Midbrain (tissue), 1 donor: Measurements from ENCODE around the gene P2RY14.
"Not testable (repeated sequence)": the region's sequence is repeated elsewhere in the genome, so short reads cannot be mapped to it uniquely, and the experiment has no call there.

Experiments used
- DNase-seq: peaks from one replicate; lab custom pipeline; 2025; lab: John Stamatoyannopoulos, UW

Gene P2RY14

DNA sequence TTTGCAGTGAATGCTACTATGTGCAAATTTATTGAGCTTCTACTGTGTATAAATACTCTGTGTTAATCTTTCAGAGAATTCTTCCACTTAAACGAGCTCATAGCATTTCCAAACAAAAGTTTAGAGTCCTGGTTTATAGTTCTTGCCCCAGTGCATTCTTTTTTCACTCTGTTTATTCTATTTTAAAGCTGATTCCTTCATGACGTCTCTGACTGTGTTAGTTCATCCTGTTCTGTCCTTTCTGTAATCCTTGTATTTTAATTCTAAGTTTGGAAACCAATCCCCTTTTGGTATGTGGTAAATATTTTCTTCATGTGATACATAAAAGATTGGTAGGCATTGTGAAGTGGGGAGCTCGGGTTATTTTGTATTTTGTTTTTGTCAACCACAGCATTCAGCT, 18.7 kb downstream of the P2RY14 start:
- DNase-seq: no peak

DNA sequence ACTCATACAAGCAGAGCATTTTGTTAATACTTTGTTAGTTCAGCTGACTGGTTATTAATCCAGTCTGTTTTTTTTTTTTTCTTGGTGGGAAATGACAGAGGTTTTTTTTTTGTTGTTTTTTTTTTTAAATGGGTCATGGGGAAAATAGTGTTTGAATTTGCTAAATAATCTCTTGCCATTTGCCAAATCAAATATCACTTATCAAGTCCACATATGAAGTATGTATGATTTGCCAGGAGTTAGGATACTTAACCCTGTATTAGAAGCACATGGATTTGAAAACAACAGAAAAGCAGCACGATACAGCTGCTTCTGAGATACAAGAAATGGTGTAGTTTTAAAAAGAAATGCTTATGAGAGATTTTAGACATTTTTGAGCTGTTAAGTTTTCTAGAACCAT, 21.6 kb downstream of the P2RY14 start:
- no peak for DNase-seq

DNA sequence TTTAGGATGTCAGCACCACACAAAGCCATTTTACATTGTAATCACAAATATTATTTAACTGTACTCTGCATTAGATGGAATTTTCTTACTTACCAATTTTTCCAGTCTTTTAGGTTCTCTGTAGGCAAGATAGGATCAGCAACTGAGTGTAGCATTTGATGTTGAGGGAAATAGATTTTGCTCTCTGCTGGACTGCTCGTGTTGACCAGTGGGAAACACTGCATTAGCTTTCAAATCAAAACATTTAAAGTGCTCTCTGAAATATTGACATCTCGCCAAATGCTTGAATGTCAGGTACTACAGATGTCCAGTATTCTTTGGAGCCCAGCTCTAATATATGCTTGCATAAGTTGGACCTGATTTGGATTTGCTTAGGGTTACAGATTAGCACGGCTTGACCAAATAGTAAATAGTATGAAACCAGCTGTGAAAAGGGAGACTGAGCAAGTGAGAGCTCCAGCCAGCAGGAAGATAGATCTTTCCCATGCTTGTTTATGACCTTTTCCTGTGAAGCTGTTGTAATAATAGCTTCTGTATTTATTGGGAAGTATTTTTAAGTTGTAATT, 29.5 kb downstream of the P2RY14 start:
- DNase-seq: no peak

DNA sequence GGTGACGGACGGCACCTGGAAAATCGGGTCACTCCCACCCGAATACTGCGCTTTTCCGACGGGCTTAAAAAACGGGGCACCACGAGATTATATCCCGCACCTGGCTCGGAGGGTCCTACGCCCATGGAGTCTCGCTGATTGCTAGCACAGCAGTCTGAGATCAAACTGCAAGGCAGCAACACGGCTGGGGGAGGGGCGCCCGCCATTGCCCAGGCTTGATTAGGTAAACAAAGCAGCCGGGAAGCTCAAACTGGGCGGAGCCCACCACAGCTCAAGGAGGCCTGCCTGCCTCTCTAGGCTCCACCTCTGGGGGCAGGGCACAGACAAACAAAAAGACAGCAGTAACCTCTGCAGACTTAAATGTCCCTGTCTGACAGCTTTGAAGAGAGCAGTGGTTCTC, 36.3 kb downstream of the P2RY14 start:
- DNase-seq: not testable (repeated sequence)

DNA sequence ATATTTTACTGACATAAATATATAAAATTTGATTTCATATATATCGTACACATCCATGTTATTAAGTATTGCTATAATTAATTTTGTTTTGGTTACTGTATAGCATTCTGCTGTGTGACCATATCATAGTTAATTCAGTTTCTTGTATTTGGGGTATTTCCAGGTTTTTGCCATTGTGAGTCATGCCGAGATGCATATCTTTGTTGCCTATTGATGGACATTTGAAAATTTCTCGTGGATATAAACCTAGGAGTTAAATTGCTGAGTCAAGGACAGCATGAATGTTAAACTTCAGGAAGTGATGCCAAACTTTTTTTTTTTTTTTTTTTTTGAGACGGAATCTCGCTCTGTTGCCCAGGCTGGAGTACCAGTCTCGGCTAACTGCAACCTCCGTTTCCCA, 41.6 kb downstream of the P2RY14 start:
- no peak for DNase-seq

DNA sequence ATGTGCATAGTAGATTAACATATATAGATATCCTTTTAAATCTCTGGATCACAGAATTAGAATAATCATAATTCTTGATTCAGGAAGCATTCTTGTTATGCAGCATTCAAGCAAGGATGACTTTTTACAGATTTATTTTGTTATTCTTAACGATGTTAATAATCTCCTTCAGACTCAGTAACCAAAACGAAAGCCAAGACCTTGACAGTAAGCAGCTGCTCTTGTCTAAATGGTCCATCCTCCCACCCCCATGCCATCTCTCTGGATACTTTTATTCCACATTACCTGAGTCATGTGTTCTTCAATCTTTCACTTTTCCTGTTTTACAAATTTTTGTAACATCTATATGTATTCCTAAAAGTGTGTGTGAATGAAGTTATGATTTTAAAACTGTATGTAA, 42.0 kb downstream of the P2RY14 start:
- DNase-seq: no peak

DNA sequence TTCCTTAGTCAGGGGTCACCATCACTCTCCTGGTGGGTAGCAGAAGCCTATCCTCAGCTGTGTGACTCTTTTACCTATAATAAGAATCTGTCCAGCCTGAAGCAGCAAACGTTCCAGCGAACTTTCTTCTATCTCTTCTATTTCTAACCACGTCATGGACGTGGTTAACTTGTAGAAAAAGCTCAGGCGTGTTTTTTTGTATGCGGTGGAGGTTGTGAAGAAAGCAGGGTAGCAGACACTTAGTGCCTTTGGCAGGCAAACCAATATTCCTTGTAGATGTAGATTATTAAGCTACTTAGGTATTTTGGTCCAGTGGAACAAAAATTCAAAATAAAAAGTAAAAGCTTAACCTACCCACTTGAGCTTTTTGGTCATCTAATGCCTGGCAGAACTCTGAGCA, 43.5 kb downstream of the P2RY14 start:
- DNase-seq: no peak

DNA sequence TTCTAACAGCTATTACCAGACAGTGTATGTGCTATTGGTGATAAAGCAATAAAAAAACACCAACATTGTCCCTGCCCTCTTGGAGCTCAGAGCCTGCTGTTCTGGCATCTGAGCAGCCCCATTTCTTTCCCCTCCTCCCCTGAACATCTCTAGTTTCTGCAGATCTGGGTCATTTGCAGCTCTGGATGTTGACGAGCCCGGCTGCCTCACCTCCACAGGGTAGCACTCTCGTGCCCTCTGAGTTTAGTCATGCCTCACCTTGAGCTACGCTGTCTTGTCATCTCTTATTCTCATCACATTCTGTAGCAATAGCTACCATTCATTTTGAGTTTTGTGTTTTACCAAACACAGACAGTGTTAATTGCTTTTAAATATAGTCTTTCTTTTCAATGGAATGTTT, 45.4 kb downstream of the P2RY14 start:
- no peak for DNase-seq

DNA sequence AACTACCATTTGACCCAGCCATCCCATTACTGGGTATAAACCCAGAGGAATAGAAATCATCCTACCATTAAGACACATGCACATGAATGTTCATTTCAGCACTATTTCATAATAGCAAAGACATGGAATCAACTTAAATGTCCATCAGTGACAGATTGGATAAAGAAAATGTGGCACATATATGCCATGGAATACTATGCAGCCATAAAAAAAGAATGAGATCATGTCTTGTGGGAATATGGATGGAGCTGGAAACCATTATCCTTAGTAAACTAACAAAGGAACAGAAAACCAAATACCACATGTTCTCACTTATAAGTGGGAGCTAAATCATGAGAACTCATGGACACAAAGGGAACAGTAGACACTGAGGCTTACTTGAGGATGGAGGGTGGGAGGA, 45.9 kb downstream of the P2RY14 start:
- not testable (repeated sequence) for DNase-seq

DNA sequence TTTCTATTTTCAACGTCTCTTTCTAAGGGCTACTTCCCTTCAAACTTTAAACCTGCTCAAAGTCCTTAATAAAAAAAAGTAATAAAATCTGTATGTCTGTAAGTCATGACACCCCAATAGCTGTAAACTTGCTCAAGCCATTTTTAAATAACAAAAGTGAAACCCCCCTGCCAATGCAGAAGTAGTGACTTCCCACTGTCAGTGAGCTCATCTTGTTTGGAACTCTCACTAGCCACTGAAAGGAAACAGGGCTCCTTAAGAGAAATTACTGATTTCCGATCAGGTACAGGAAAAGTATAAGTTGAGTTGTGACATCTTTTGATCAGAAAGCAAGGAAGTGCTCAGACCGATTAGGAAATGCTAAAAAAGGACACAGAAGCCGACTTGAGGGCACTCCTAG, 47.7 kb downstream of the P2RY14 start:
- no peak for DNase-seq

DNA sequence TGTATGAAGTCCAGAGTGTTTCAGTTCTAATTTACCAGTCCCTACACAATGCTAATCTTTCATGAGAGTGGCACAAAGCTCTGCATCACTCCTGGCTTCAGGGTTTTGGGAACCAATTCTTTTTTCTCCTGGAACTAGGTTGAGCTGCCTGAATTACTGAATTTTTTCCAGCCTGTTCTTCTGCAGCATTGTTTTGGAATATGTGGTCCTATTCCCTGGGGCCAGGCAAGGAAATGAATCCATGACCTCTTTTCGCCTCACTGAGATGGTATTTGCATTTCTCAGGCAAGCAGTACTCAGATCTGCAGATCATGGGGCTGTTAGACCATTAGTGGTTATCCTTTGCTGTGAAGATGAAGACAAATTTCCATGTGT, 49.7 kb downstream of the P2RY14 start:
- DNase-seq: peak; percentile 38

DNA sequence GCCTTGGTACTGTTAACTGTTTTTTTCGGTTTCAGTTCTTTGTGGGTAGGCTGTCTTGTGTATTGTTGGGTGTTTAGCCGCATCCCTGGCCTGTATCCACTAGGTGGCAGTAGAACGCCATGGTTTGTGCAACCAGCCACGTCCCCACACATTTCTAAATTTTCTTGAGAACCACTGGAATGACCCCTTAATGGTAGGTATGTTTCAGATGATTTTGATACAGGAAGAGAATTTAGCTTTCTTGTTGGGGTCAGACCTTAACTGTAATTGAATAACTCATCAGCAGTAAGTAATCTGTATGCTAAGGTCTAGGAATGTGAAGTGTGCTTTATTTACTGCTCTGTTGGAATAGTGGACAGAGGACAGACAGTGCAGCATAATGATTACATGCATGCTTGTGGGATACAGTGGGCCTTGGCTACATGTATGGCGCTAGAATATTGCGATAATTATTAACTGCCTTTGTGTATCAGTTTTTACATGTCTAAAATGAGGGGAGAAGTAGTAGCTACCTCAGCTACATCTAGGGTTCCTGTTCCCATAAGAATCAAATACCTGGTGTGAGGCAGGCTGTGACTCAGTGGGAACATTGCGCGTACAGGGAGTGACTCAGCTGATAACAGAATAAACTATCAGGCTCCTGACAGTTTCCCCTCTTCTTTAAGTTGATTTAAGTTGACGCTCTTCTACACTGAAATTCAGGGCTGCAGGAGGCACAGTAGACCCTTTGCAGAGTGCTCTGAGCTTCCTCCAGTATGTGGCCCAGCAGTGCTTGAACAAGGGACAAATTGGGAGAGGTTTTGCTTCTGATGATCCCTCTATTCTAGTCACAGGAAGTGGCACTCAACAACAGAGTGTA, 50.3 kb downstream of the P2RY14 start:
- DNase-seq: peak; percentile 85

DNA sequence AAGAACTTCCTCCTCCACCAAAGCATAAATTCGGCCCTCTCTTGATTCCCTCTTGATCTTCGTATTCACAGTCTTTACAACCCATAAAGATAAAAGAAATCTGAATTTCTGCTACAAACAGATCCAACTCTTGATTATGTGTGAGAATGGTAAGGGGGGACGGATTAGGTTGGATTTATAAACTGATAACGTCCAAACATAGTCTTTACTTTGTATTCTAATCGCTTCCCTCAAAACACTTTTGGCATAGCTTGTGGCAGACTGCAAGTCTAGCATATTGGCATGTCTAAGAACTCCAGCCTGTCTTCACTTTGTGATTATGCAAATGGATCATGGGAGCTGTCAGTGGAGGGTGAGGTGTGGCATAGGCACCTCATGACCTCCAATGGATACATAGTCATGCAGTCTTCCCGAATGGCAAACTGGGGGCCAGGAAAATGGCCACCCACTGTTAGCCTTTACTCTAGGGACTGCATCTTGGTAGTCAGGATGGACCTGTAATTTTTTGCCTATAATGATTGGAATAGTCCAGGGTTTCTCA, 51.0 kb downstream of the P2RY14 start:
- DNase-seq: no peak

DNA sequence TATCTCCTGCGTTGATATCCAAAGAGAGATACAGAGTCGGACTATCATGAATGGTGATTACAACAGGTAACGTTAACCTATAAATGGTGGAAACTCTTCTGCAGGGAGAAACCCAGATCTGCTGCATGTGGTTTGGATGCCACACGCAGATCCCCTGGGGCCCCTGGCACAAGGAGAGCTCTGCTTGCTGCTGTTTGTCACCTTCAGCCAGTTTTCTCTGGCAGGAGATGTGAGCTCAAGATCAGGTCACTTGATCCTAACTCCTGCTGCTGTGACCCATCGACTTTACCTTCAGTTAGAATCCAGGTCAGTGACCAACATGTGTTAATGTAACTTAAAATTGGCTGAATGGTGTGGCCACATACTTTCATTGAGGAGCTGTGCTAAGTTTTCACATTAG, 51.5 kb downstream of the P2RY14 start:
- no peak for DNase-seq

DNA sequence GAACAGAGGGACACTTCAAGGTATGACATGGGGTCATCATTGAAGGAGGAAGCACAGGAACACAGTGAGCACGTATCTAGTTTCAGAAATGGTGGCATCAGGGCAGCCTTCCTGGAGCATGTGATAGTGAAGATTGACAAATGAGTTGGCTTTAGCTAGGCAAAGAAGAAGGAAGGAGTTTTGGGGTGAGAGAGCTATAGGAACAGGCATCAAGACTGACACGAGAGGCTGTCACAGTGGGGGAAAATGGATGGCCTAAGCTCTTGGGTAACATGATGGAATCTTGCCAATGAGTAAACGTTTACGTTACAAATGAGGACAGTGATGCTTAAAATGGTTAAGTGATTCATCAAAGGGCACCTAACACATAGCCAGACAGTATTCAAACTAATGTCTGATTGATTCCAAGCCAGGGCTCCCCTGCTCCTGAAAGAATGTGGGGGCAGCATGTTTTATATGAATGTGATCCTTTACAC, 52.2 kb downstream of the P2RY14 start:
- no peak for DNase-seq

DNA sequence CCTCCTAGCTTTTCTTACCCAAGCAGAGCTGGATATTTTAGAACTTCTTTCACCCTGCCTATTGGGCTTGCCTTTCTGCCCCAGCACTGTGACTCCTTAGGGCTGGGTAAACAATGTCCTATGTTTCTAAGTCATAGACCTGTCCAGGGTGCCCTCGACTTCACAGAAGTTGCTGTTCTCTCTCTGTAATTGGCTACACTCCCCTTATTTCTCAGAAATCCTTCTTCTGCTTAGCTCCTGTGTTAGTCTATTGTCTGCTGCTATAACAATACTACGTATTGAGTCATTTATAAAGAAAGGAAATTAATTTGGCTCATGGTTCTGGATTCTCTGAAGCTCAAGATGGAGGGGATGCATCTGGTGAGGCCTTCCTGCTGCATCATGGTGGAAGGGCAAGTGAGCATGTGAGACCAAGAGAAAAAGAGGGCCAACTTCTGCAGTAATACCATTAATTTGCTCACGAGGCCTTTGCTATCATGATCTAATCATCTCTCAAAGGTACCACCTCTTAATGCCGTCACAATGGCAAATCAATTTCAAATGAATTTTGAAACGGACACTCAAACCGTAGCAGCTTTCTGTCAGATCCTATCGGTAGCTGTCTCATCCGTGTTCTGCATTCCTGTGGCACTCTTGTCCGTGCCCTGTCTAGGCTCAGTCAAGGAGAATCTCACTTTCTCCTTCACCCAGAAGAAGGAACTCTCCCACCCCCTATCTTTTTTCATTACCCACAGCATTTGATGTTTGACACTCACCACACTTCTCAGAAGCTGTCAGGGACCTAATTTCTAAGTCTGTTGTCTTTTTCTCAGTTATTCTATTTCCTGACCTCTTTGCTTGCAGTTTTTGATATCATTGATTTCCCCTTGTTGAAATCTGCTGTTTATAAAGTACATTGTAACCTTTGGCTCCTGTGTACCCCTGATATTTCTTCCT, 53.0 kb downstream of the P2RY14 start:
- DNase-seq: no peak

DNA sequence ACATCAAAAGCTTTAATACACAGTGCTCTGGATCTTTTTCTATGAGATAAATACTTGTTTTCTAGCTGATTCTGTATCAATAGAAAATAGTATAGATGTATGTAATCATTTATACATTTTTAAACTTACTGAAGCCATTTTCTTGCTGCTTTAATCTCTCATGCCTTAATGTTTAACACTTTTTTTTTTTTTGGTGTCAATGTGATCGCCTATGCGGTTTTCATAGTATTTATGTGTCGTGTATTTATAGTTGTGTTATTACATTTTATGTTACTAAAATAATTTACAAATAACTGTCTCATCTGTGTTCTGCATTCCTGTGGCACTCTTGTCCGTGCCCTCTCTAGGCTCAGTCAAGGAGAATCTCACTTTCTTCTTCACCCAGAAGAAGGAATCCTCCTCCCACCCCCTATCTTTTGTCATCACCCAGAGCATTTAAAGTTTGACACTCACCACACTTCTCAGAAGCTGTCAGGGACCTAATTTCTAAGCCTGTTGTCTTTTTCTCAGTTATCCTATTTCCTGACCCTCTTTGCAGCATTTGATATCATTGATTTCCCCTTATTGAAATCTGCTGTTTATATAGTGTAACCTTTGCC, 54.0 kb downstream of the P2RY14 start:
- no peak for DNase-seq

DNA sequence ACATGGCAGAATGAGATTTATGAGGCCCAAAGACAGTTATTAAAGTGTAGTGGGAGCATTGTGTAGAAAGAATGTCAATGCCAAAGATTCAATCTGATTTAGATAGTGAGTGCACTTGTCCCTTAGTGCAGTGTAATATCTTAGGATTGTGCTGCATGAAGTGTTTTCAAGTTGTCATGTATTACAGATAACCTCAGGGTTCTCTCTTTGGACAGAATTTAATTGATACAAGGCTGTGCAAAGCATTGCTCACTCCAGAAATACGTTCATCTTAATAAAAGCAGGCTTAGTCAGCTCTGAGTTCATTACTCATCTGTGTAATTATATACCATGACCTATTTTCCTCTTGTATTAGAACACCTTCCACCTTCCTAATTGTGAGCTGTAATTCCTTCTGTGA, 59.3 kb downstream of the P2RY14 start:
- DNase-seq: no peak

DNA sequence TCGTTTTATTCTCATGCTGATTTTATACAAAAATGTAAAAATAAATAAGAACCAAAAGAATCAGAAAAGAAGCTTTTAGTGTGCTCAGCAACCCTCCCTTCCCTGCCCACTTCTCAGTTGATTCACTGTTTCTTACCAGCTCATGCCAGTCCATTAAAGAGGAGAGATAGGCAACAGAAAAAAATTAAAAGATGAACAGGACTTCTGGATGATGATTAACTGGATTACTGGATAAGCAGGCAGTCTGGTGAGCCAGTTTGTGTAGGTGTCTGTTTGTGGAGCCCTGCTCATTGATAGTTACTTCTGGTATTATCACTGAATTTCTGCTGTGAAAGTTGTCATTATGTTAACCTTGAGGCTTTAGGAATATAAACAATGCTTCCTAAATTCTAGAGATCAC, 60.2 kb downstream of the P2RY14 start:
- DNase-seq: no peak

DNA sequence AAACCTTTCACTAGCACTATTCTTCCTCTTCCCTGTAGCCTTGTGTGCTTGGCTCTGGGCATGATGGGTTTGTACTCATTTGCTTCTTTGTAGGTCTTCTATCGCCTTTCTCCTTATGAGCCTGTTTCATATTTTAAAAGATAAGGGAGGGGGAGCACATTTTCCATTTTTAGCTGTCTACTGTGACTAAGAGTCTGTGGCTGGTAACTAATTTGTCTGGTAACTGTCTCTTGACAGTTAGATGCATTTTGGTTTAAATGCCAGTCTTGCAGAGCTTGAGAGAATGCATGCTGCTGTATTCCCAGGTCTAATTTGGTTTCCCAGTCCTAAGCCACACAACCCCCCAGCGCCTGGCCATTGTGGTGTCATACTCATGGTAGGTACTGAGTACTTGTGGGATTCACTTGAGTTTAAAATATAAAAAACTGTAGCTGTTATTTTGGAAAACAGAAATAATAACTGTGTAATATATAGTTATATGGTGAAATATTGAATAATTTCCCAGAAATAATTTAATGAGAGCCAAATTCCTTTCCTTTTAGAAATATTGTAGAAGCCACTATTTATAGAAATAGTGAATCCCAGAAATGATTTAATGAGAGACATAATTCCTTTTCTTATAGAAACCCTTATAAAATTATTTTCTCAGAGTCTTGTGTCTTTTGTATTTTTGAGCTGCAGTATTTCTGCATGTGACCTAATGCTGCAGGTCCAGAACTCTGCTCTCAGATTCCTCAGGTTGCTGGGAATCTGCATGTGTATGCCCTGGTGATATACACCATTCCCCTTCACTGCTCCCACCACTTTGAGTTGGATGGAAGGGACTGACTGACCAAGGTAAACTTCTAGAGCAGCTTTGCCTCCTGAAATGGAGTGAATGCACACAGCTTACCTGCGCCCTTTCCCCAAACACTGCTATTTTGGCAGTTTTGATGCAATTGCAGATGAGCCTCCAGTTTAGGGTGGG, 61.4 kb downstream of the P2RY14 start:
- DNase-seq: no peak

DNA sequence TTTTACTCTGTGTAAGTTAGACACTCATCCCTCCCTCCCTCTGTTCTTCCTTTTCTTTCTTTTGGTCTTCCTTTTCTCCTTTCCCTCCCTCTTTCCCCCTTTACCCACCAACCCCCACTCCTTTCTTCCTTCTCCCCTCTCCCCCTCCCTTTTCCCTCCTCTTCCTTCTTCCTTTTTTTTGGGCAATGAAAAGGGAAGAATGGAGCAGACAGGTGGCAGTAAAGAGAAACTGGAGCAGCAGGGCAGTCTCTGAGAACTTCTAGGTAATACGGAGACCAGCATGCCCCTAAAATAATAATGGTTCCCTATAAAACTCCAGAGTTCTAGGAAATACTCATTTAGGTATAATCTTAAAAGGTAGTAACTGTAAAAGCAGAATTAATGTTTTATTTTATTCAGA, 63.9 kb downstream of the P2RY14 start:
- no peak for DNase-seq
